Hepatocyte (in vitro differentiated cells): Measurements from ENCODE around the gene MANSC1.
"Not testable (repeated sequence)": the region's sequence is repeated elsewhere in the genome, so short reads cannot be mapped to it uniquely, and the experiment has no call there.

Experiments
- EZH2 ChIP-seq: fragments of 200-600 bp; sonication (generic); IDR thresholded peaks from 2 replicates; pipeline ENCODE4 v1.6.1; 2016; ENCODE audit warnings: antibody characterized with exemption, mild to moderate bottlenecking, borderline replicate concordance
- TF ChIP-seq, protein P1 (sequence below): fragments of 200-600 bp; sonication (generic); IDR thresholded peaks from 2 replicates; pipeline ENCODE4 v1.5.1; 2016; ENCODE audit warnings: antibody characterized with exemption, mild to moderate bottlenecking; ENCODE audit not compliant: poor library complexity

DNA sequence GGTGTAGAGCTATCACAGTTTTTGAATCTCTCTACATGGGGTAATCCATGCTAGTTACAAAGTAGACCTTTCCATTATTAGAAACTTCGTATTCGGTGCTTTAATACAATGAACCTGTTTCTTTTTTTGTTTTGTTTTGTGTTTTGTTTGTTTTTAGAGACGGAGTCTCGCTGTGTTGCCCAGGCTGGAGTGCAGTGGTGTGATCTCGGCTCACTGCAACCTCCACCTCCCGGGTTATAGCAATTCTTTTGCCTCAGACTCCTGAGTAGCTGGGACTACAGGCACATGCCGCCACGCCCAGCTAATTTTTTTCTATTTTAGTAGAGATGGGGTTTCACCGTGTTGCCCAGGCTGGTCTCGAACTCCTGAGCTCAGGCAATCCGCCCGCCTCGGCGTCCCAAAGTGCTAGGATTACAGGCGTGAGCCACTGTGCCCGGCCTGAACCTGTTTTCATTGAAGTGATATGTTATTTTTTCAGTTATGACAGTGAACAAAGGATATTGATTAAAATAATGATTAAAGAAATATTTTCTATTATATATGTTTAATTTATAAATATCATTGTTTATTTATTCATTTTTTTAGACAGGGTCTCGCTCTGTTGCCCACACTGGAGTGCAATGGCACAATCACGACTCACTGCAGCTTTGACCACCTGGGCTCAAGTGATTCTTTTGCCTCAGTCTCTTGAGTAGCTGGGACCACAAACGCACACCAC is 1.6 kb upstream of the MANSC1 start:
- TF ChIP-seq, protein P1, sequence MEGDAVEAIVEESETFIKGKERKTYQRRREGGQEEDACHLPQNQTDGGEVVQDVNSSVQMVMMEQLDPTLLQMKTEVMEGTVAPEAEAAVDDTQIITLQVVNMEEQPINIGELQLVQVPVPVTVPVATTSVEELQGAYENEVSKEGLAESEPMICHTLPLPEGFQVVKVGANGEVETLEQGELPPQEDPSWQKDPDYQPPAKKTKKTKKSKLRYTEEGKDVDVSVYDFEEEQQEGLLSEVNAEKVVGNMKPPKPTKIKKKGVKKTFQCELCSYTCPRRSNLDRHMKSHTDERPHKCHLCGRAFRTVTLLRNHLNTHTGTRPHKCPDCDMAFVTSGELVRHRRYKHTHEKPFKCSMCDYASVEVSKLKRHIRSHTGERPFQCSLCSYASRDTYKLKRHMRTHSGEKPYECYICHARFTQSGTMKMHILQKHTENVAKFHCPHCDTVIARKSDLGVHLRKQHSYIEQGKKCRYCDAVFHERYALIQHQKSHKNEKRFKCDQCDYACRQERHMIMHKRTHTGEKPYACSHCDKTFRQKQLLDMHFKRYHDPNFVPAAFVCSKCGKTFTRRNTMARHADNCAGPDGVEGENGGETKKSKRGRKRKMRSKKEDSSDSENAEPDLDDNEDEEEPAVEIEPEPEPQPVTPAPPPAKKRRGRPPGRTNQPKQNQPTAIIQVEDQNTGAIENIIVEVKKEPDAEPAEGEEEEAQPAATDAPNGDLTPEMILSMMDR, result not testable (repeated sequence)
- not testable (repeated sequence) for TF ChIP-seq EZH2
